ENCODE results near the gene LRRK2. TPM values are rescaled to one million over a fixed set of nuclear protein-coding genes. Genes with fewer than 3 reads are reported as not detected.

Gene LRRK2
- total RNA-seq, 2 donors from 2014 or later = 8.2 to 13.7 TPM

- DNase-seq (no peak), ATAC-seq (no peak)
- TF ChIP-seq CTCF (IDR thresholded peaks at IDR 0.05) (no peak), POLR2A (IDR thresholded peaks at IDR 0.05) (no peak)
- Histone ChIP-seq H3K4me1 (peaks cover 28% of the 10 kb centered on the region), H3K27me3 (no peaks in the 10 kb centered on the region), H3K36me3 (replicated peaks in 1 of 2; ENCODE audit: insufficient read depth in 1 of 2, low read depth in 2 of 2) (no peaks in the 10 kb centered on the region), H3K9me3 (no peaks in the 10 kb centered on the region), H3K27ac (peak overlapping the region; percentile 87 to 97 (median 94)), H3K4me3 (peak overlapping the region; percentile 32 to 87)
- intact Hi-C loops (cut with DNase I) = no loop called here
- 13 to 20% methylated on average over 12 of the region's 12 CpGs for WGBS, 2 donors
Measured at GRCh38 chr12:40225337-40225983, 663 bp downstream of the LRRK2 start.

- ATAC-seq (no peak), DNase-seq (no peak)
- WGBS, 2 donors = 10 to 12% methylated on average over 1 of the region's 1 CpG
- Histone ChIP-seq H3K27me3 (no peaks in the 10 kb centered on the region), H3K9me3 (no peaks in the 10 kb centered on the region), H3K36me3 (replicated peaks in 1 of 2; ENCODE audit: insufficient read depth in 1 of 2, low read depth in 2 of 2) (no peaks in the 10 kb centered on the region), H3K27ac (peak overlapping the region; percentile 87 to 97 (median 94)), H3K4me3 (peak overlapping the region in 1 of 2 donors; percentile 32), H3K4me1 (peaks cover 28% of the 10 kb centered on the region)
- TF ChIP-seq CTCF (IDR thresholded peaks at IDR 0.05) = no peak
- TF ChIP-seq POLR2A (IDR thresholded peaks at IDR 0.05) = no peak
- intact Hi-C loops (cut with DNase I) = no loop called here
Measured at GRCh38 chr12:40225984-40226602, 1.3 kb downstream of the LRRK2 start.

GRCh38 chr12:40226705-40227104 lies 1.9 kb downstream of the LRRK2 start:
- DNase-seq = peak; percentile 60 to 84 (median 62)
- H3K36me3 ChIP-seq (replicated peaks in 1 of 2; ENCODE audit: insufficient read depth in 1 of 2, low read depth in 2 of 2) = no peaks in the 10 kb centered on the region
- 9 to 12% methylated on average over 4 of the region's 4 CpGs for WGBS, 2 donors
- H3K4me1 ChIP-seq = peaks cover 28% of the 10 kb centered on the region
- H3K27me3 ChIP-seq = no peaks in the 10 kb centered on the region
- no peak overlapping the region for H3K4me3 ChIP-seq
- H3K9me3 ChIP-seq = no peaks in the 10 kb centered on the region
- peak; percentile 77 for ATAC-seq
- intact Hi-C loops (cut with DNase I) = no loop called here
- H3K27ac ChIP-seq = peak overlapping the region; percentile 40 to 97 (median 94)
- no peak for TF ChIP-seq CTCF (IDR thresholded peaks at IDR 0.05)
- peak in 2 of 3 donors; percentile 56 to 66 for TF ChIP-seq POLR2A (IDR thresholded peaks at IDR 0.05)

- WGBS, 2 donors = 82 to 90% methylated on average over 1 of the region's 1 CpG
- no peaks in the 10 kb centered on the region for H3K9me3 ChIP-seq
- H3K27me3 ChIP-seq = no peaks in the 10 kb centered on the region
- TF ChIP-seq CTCF (IDR thresholded peaks at IDR 0.05) = no peak
- TF ChIP-seq POLR2A (IDR thresholded peaks at IDR 0.05) = no peak
- intact Hi-C loops (cut with DNase I) = no loop called here
- ATAC-seq (no peak), DNase-seq (no peak)
- H3K4me3 ChIP-seq = no peak overlapping the region
- peak overlapping the region in 2 of 4 donors; percentile 93 to 97 for H3K27ac ChIP-seq
- H3K36me3 ChIP-seq (replicated peaks in 1 of 2; ENCODE audit: insufficient read depth in 1 of 2, low read depth in 2 of 2) = no peaks in the 10 kb centered on the region
- H3K4me1 ChIP-seq = peaks cover 28% of the 10 kb centered on the region
Measured at GRCh38 chr12:40227447-40227846, 2.6 kb downstream of the LRRK2 start.

All from body of pancreas (tissue), 4 donors.